Progenitor cell of endocrine pancreas (in vitro differentiated cells): ENCODE measurements around the gene GABRB3. TPM values are rescaled to one million over a fixed set of nuclear protein-coding genes. Genes with fewer than 3 reads are reported as not detected.

Experiments
- DNase-seq: peaks from one replicate; pipeline ENCODE4 v3.0.0; 2021; ENCODE audit warnings: low spot score; ENCODE audit not compliant: unreplicated experiment
- H3K27ac Mint-ChIP-seq: 2 replicates; pipeline ENCODE4 v1.8.0; 2021; ENCODE audit warnings: mild to moderate bottlenecking, moderate library complexity, mixed read lengths
- H3K27me3 Mint-ChIP-seq: 2 replicates; pipeline ENCODE4 v1.8.0; 2021; ENCODE audit warnings: mixed read lengths
- H3K36me3 Mint-ChIP-seq: 2 replicates; pipeline ENCODE4 v1.8.0; 2022; ENCODE audit warnings: mixed read lengths; ENCODE audit not compliant: insufficient read depth
- H3K4me1 Mint-ChIP-seq: 2 replicates; pipeline ENCODE4 v1.8.0; 2021; ENCODE audit warnings: low read depth, mixed read lengths
- H3K4me3 Mint-ChIP-seq: 2 replicates; pipeline ENCODE4 v1.8.0; 2021; ENCODE audit warnings: low read depth, mild to moderate bottlenecking, moderate library complexity, mixed read lengths
- H3K9me3 Mint-ChIP-seq: 2 replicates; pipeline ENCODE4 v1.8.0; 2021; ENCODE audit warnings: low read depth, mixed read lengths
- total RNA-seq: library from RNA; stranded (reverse); gene quantifications from 2 replicates; pipeline ENCODE4 v1.2.1, GENCODE V29; 2021
- TF ChIP-seq, protein P1 (sequence below): fragments of 200-600 bp; sonication (generic); IDR thresholded peaks from one replicate; pipeline ENCODE4 v1.5.0; 2021; ENCODE audit warnings: antibody characterized with exemption, mild to moderate bottlenecking; ENCODE audit not compliant: unreplicated experiment

Gene GABRB3
- total RNA-seq, 1 donor from 2014 or later, result 20.9 TPM

DNA sequence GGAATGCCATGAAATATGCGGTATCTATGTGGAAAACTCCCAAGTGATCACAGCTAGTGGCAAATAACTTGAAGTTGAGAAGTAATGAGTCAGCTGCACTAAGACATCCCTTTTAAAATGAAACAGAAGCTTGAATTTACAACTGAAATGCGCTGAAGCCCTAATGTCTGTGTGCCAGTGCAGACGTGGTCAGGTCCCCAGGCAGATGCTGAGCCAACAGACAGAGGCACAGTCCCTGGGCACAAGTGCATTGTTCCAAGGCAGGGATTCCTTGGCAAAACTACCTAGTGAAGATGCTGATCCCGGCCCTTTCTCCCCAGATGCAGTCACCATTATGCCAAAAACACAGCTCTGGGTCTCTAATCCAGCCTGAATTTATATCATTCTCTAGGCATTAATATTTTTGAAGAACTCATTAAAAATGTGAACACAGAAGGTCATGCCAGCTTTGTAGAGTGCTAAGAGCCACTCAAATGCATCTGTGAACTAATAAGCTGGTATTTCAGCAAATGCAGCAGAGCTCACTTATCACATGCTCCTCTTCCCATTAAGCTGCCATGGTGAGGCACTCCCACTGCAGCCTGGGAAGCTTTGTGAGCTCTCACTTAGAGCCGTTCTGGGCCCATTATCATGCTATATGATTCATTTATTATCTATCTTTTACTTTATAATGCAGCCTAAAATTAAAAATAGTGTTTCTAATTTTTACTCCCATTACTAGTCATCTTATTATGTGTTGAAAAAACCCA, 200.1 kb downstream of the GABRB3 start:
- Mint-ChIP-seq H3K27ac (no peak overlapping the region), H3K36me3 (no peaks in the 10 kb centered on the region), H3K9me3 (peaks cover 3% of the 10 kb centered on the region), H3K27me3 (no peaks in the 10 kb centered on the region), H3K4me1 (no peaks in the 10 kb centered on the region), H3K4me3 (no peak overlapping the region)
- no peak for DNase-seq
- TF ChIP-seq, protein P1, sequence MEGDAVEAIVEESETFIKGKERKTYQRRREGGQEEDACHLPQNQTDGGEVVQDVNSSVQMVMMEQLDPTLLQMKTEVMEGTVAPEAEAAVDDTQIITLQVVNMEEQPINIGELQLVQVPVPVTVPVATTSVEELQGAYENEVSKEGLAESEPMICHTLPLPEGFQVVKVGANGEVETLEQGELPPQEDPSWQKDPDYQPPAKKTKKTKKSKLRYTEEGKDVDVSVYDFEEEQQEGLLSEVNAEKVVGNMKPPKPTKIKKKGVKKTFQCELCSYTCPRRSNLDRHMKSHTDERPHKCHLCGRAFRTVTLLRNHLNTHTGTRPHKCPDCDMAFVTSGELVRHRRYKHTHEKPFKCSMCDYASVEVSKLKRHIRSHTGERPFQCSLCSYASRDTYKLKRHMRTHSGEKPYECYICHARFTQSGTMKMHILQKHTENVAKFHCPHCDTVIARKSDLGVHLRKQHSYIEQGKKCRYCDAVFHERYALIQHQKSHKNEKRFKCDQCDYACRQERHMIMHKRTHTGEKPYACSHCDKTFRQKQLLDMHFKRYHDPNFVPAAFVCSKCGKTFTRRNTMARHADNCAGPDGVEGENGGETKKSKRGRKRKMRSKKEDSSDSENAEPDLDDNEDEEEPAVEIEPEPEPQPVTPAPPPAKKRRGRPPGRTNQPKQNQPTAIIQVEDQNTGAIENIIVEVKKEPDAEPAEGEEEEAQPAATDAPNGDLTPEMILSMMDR, result no peak

DNA sequence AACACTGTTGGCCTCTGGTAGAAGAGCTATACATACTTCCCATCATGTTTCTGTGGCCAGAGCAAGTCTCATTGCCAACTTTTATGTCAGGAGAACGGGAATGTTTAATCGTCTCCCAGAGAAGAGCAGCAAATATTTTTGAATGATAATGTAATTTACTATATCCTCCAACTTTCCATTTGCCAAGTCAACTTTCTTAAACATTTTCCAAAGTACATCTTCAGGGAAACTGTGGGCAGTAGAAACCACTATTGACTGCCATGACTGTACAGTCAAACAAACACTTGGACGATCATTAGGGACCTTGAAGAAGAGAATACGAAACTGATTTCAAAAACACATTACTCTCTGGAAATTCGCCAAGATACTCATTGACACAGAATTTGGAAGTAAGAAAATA, 201.5 kb downstream of the GABRB3 start:
- TF ChIP-seq, protein P1, result no peak
- Mint-ChIP-seq H3K9me3 (peaks cover 3% of the 10 kb centered on the region), H3K27ac (no peak overlapping the region), H3K4me1 (no peaks in the 10 kb centered on the region), H3K4me3 (no peak overlapping the region), H3K27me3 (no peaks in the 10 kb centered on the region), H3K36me3 (no peaks in the 10 kb centered on the region)
- DNase-seq, result no peak

DNA sequence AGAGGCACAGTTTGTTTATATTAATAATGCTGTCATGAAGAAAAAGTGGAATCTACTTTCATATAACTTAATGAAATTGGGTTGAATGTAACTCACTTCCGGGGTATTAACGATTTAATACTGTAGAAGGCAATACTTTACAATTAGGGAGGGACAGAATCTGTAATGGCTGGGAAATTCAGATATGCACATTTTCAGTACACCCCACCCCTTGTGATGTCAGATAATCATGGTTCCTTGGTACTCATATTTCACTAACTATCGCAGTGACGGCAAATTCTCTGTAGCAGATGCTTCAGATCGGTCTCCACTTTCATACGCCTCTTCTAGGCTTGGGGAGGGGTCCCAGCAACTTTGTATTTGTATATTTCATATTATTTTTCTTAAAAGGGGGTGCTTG, 207.3 kb downstream of the GABRB3 start:
- H3K4me3 Mint-ChIP-seq, result no peak overlapping the region
- no peak for DNase-seq
- H3K36me3 Mint-ChIP-seq, result no peaks in the 10 kb centered on the region
- TF ChIP-seq, protein P1, result no peak
- peaks cover 6% of the 10 kb centered on the region for H3K4me1 Mint-ChIP-seq
- H3K27me3 Mint-ChIP-seq, result no peaks in the 10 kb centered on the region
- no peak overlapping the region for H3K27ac Mint-ChIP-seq
- H3K9me3 Mint-ChIP-seq, result no peaks in the 10 kb centered on the region

DNA sequence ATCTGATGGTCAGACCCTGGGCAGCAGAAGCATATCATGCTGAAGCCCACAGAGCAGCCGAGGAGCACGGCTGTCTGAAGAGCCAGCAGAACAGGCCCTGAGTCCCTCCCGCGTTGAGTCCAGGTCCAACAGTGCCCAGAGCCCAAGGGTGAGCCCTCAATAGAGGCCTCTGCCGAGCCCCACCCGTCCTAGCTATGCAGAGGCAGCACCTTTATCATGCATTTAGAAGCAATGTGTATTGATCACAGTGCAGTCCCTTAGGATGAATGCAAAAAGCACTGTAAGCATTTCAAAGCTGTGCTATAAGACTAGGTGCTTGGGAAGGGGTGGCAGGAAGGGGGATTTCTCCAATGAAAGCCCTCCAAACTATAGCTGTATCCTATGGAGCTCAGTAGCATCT, 208.5 kb downstream of the GABRB3 start:
- no peaks in the 10 kb centered on the region for H3K9me3 Mint-ChIP-seq

DNA sequence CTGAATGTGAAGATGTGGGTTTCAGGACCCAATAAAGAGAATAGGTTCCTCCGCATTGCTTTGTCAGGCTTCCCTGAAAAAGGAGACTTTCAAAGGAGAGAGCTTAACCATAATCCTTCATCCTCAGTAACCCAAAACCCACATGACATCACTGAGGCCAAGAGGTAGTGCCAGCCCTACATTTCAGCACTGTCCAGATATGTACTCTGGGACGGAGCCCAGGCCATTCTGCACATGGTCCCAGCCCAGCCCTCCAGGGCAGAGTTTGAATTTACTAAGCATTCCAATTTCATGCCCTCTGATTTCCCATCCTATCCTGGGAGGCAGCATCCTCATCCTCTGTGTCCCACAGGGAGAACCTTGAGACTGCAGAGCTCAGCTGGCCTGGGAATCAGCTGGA, 210.5 kb downstream of the GABRB3 start:
- Mint-ChIP-seq H3K4me1 (peaks cover 6% of the 10 kb centered on the region), H3K27me3 (no peaks in the 10 kb centered on the region), H3K27ac (no peak overlapping the region), H3K9me3 (no peaks in the 10 kb centered on the region), H3K36me3 (no peaks in the 10 kb centered on the region), H3K4me3 (no peak overlapping the region)
- TF ChIP-seq, protein P1, result no peak
- no peak for DNase-seq

More for the DNA sequence above, 208.5 kb downstream of the GABRB3 start:
- no peak for DNase-seq
- no peak overlapping the region for H3K4me3 Mint-ChIP-seq
- TF ChIP-seq, protein P1, result no peak
- H3K4me1 Mint-ChIP-seq, result peaks cover 6% of the 10 kb centered on the region
- H3K27me3 Mint-ChIP-seq, result no peaks in the 10 kb centered on the region
- H3K27ac Mint-ChIP-seq, result no peak overlapping the region
- no peaks in the 10 kb centered on the region for H3K36me3 Mint-ChIP-seq
